ENCODE results near the gene HOMER1.

HOMER1 gene, protein sequence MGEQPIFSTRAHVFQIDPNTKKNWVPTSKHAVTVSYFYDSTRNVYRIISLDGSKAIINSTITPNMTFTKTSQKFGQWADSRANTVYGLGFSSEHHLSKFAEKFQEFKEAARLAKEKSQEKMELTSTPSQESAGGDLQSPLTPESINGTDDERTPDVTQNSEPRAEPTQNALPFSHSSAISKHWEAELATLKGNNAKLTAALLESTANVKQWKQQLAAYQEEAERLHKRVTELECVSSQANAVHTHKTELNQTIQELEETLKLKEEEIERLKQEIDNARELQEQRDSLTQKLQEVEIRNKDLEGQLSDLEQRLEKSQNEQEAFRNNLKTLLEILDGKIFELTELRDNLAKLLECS

DNA sequence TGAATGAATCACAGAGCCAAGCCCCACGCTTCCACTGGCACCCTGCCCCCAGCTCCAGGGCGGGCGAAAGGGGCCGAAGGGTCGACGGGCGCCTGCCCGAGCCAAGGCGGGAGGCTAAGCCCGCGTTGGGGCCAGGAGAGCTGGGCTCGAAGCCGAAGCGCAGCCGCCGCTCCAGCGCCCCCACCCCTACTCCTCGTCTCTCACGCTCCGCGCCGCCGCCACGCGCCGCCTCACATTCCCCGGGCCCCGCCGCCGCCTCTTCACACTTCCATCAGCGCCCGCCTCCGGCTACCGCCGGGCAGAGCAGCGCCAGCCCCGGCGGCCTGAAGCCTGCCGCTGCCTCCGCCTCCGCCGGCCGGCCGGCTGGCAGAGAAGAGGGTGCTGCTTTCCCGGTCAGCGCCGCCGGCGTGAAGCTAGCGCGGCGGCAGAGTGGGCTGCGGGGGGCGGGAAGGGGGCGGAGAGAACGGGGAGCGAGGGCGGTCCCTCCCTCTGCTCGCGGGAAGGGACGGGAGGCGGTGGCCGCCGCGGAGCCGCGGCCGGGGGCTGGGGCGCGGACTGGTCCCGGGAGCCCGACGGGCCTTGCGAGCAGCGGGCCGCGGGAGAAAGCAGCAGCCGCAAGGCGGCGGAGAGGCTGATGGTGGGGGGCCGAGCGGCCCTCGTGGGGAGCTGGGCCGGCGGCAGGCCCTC, at the start of gene HOMER1:
TSS of gene HOMER1 (minus strand) at position 431 of the 687 bp plus-strand sequence. CDS start 1,360 bp downstream, outside the sequence.
- DNase-seq = peak; percentile 61 to 65

DNA sequence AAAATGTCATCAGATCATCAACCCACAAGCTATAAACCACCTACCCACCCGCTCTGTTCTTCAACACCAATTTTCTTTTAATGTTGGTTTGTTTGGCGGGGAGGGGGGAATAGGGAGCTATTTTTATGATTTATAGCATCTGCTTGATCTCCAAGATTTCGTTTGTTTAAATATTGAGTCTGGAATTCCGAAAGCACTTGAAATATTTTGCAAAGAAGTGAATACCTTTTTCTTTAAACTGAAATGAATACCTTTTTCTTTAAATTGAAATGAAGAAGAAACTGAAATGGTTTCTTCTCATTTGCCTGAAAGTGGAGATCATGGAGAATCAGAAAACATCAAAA, 49.3 kb upstream of the HOMER1 start:
- no peak for DNase-seq

DNA sequence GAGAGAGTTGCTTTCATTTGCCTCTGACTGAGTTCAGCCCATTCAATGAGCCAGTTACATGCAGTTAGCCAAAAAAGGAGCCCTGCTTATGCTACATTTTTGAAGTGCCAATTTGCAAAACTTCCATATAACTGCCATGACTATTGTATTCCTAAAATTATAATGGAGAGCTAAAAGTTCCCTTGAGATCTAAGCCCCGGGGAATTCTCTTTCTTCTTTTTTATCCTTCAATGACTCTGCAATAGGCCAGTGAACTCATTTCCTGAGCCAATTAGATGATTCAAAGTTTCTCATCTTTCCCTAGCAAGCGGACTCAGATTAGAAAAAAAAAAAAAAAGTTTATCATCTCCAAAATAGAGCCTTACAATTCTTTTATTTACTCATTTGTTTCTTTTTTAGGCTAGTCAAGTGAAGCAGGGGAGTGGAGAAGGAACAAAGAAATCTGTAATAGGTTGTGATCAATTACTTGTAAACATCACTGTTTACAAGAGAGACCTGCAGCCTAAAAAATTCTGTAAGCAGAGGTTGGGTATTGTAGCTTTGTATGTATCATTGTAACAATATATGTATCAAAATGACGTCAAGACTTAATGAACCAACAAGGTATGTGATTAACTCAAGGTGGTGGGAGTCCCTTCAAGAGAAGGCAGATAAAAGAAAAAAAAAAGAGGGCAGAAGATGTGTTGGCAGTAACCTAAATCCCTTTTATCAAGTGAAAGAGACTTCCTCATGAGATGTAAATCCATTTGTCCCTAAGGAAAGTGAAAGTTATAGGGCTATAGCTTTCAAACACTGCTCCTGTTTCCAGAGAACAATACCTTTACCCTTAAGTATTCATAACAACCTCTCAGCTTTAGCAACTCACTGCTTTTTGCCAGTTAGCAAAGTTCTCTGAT, 48.7 kb upstream of the HOMER1 start:
- no peak for DNase-seq

DNA sequence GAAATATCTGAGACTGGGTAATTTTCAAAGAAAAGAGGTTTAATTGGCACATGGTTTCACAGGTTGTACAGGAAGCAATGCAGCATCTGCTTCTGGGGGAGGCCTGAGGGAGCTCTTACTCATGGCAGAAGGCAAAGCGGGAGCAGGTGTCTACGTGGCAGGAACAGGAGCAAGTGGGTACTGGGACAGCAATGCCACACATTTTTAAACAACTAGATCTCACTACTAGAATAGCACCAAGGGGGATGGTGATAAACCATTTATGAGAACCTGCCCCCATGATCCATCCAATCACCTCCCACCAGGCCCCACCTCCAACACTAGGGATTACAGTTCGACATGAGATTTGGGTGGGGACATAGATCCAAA, 47.6 kb upstream of the HOMER1 start:
- no peak for DNase-seq

DNA sequence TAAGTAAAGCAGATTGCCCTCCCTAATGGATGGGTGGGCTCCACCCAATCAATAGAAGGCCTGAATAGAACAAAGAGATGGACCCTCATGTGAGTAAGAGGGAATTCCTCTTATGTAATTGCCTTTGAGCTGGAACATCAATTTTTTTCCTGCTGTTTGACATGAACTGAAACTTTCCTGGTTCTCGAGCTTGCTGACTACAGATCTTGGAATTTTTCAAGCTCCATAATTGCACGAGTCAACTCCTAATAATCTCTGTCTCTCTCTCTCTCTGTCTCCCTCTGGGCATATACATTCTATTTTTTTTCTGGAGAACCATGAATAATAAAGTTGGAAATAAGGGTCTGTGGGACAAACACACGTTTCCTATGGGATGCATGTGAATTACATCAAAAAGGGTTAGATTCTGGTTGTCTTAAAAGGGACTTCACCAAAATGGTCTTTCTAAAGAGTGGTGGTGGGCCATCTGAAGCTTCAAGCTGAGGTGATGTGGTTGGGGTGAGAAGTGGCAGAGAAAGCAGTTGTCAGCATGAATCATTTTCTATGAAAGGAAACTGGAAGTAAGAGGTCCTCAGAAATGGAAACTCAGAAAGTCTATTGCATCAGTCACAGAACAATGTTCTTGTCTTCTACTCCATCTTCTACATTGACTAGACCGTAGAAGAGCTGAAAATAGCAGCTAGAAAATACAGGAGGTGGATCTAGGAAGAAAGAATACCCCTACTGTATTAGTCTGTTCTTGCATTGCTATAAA, 47.0 kb upstream of the HOMER1 start:
- DNase-seq = no peak

DNA sequence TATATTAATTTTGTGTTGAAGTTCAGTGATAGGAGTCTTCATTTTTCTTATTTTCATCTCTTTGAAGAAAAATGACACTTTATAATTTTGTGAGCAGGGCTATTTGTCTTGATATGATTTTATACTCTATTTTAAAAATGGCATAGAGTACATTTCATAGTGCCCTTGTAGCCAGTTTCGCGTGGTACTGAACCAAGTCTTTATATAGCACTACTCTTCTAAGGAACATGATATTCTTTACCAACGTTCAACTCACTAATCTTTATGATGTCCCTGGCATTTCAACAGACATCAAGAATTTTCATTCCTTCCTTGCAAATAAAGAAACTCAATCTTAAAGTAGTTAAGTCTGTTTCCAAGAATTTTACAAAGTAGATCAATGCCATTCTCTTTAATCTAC, 41.5 kb upstream of the HOMER1 start:
- no peak for DNase-seq

DNA sequence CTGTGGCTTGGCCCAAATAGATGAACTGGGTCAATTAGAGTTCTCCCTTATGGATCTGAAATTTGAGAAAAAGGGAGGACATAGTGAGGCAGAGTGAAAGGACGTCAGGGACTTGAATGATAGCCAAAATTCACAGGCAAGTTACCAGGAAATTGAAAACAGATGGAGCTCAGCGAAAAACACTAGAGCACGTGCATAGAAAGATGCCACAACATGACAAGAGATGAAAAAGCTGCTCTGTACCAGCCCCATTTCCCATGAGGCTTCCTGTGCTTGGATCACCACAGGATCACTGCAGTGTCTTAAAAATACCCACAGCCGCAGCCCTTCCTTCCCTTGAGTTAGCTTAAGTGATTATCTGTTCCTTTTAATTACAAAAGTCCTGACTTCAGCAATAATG, 39.0 kb upstream of the HOMER1 start:
- DNase-seq = peak in 1 of 2 experiments; percentile 18

DNA sequence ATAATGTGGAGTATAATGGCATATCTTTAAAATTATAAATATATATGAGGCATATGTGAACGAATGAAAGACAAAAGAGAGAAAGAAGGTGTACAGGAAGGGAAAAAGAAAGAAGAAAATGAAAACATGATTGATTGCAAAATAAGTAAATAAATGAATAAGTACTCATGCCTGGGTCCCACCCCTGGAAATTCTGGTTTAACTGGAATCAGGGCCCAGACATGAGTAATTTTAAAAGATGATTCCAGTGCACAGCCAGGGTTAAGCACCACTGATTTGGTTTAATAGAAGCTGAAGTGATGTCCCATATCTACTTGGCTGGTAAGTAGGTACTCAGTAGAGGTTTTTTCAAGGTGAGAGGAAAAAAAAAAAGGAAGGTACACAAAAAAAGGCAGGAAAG, 34.0 kb upstream of the HOMER1 start:
- no peak for DNase-seq

DNA sequence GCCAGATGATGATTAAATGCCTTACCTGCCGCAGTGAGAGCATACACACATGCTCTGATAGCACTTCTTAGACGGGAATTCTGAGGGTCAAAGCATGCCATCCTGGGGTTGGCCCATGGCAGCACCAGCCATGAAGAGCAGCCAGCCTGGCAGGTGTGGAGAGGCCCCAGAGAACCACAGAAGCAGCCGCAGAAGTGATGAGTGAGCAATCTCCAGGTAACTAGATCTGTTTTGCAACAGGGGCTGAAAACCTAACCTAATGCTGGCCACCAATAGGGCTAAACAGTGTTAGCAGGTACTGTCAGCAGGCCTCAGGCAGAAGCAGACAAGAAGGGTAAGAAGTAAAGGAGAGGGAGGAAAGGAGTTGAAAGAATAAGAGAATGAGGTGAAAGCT, 33.5 kb upstream of the HOMER1 start:
- no peak for DNase-seq

DNA sequence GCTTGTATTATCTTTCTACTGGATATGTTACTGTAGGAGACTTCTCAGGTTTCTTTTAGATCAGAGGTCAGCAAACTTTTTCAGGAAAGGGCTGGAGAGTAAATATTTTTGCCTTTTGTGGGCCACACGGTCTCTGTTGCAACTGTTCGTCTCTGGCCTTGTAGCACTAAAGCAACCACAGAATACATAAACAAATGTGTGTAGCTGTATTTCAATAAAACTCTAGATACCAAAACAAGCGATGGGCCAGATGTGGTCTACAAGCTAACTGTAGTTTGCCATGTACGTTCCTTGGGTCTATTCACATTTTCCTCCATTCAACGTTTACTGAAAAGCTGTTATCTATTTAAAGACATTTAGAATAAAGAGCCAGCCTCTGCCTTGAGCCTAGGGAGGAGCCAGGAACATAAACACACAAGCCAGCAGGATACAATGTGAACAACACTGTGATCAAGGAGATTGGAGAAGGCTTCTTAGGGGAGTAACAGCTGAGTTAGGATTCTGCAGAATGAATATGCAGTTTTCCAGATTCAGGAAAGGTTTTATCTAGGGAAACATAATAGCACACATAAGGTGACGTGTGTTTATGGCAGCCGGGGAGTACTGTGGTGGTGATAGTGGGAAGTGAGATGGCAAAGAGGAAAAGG, 33.0 kb upstream of the HOMER1 start:
- no peak for DNase-seq

DNA sequence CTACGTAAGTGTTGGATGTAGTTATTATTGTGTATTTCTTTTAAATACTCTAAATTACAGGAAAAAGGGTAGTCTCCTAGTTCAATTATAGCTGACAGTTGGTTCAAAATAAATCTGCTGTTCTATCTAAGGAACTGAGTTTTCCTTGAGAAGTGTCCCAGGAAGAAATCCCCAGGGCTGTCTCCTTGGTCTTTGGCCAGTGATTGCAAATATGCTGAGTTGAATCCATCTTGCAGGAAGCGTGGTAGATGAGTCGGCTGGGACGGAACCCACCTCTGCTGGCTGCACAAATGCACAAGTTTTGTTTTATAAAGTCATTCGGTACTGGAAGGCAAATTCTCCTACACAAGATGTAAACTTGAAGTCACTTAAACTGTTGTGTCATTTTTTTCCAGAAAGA, 30.2 kb upstream of the HOMER1 start:
- no peak for DNase-seq

DNA sequence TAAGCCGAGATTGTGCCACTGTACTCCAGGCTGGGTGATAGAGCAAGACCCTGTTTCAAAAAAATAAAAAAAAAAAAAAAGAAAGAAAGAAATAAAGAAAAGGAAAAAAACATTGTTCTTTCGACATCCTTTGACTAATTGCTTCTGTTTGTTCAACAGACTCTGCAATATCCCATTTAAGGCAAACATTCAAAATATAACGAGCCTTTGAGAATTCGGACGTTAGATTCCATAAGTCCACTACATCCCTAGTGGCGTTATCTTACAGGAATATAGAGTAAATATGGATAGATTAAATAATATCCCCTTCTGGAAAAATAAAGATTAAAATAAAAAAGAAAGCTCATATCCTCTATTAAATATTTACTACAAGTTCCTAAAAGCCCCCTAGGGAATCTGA, 27.0 kb upstream of the HOMER1 start:
- DNase-seq = no peak

DNA sequence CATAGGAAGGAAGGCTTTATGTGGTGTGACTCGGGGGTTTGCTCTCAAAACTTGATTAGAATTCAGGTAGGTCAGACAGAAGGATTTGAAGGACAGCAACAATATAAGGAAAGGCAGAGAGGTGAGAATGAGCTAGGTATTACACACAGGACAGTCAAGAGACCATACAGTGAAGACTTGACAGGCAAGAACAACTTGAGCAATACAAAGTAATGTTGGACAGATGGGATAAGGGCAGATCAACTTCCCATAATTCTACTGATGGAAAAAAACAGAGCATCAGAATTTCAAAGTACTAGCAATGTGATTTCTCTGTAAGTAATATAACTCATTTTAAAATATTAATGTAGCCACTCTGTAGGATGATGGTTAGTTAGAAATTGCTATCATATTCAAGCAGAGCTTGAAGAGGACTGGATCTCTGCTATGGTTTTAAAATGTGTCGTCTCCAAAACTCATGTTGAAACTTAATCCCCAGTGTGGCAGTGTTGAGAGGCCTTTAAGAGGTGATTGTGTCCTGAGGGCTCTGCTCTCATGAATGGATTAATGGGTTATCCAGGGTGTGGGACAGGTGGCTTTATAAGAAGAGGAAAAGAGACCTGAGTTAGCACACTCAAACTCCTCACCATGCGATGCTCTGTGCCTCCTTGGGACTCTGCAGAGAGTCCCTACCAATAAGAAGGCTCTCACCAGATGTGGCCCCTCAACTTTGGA, 22.4 kb upstream of the HOMER1 start:
- peak; percentile 92 to 94 for DNase-seq

DNA sequence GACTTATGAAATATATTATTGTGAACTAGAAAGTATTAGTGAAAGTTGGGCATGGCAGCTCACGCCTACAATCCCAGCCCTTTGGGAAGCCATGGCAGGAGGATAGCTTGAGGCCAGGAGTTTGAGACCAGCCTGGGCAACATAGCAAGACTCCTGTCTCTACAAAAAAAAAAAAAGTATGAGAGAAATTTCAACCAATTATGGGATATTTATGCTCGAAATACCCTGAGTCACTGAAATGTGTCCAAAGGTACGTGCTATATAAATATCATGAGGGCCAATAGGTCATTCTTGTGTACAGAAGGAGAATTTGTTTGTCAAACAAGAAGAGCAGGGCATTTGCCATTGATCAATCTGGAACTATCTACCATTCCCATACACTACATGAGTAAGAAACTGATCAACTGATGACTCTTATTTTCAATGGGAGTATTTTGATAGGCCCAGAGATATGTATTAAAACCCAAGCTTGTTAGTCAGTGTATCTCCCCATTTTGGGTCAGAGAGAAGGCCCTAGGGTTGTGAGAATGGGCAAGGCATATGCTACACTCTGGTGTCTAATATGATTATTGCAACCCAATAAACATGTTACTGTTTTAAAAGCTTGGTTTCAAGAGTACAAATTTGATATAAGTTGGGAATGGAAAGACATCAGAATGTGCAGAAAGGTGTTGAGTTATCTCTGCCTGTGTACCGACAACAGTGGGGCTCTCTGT, 21.7 kb upstream of the HOMER1 start:
- DNase-seq = no peak

DNA sequence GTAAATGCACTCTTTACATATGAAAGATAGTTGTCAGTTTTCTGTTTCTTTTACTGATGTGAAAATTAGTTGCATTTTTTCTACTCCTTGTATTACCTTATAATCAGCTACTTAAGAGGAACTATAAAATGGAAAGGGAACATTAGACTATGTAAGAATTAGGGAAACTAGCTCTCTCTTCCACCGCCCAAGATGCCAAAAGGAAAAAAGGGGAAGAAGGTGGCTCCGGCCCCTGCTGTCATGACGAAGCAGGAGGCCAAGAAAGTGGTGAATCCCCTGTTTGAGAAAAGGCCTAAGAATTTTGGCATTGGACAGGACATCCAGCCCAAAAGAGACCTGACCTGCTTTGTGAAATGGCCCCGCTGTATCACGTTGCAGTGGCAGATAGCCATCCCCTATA, 15.2 kb upstream of the HOMER1 start:
- no peak for DNase-seq

DNA sequence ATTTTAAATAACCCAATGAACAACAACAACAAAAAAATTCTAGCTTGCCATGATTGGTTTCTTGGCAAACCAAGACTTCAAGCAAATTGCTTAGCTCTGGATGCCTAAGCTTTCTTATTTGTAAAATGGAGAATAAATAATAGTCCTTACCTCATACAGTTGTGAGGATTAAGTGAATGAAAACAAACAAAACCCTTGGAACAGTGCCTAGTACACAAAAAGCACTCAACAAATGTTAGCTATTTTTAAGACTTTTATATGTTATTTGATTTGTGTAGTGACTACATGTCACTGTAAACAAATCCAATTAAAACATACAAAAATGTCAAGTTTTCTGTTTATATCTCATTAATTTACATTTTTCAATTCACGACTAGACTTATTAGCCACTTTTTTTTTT, 13.5 kb upstream of the HOMER1 start:
- DNase-seq = no peak

DNA sequence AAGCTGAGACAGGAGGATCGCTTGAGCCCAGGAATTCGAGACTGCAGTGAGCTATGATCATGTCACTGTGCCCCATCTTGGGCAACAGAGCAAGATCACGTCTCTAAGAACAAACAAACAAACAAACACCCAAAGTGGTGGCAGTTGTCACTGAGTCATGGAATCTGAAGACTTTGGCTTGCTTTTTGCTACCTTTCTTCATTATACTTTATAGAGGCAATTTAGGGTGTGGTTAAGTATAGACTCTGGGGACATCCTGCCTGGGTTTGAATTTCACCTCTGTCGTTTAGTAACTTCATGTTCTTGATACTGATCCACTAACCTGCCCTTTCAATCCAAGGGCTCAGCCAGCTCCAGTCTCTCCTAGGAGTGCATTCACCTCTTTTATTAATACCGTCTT, 13.0 kb upstream of the HOMER1 start:
- DNase-seq = no peak

DNA sequence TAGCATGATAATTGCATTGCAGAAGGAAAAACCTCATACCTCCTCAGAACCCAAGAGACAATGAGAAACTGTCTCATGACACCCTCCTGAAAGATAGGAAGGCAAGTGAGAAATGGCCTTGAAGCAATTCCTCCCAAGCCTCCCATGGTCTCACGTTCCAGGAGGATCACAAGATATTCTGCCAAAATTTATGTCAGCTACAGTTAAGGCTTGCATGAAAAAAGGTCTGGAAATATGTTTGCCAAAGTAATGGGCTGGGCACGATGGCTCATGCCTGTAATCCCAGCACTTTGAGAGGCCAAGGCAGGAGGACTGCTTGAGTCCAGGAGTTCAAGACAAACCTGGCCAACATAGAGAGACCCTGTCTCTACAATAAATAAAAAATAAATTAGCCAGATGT, 12.6 kb upstream of the HOMER1 start:
- DNase-seq = no peak

DNA sequence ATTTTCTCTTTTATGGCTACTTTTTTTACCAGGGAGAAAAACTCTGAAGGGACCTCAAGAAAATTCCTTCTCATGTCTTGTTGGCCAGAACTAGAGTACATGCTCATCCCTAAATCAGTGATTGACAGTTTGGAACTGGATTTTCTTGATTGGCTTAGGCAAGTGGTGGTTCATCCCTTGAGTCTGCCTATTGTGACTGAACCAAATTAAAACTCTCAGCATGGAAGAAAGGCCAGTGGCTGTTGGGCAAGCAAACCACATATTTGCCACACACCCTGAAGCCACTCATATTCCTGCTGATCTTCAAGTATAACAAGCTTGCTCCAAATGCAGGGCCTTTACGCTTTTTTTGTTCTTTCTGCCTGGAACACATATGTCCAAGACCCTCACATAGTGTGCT, 7.2 kb upstream of the HOMER1 start:
- no peak for DNase-seq

DNA sequence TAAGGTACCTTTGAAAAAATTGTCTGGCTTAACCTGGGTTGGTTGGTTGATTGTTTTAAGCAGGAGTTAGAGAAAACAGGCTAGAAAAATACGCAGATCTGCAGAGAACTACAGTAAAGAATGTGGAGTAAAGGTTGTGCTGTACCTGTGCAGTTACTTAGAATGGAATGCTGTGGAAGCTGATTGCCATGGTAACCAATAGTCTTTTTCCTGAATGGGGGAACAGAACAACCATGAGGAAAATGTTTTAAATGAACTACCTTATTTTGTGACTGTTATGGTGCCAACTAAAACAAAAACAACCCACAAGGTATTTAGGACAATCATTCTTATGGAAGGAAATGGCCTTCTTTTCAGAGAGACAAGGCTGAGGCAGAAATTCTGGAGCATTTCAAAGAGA, 4.8 kb upstream of the HOMER1 start:
- DNase-seq = no peak

DNA sequence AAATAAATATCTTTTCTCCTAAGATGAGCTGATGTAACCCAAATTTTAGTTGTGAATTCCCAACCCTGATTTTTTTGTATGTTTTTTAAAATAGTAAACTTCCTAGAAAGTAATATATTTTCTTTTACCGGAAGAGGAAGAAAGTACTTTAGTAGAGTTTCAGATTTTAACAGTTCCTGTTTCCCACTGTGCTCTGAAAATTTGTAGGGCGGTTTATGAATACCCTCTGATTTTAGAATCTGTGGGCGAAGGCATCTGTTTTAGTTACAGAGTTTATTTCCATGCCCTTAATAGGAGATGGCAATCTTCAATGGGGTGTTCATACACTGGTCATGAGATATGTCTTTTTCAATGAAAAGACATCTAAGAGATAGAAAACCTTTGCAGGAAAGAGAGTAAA, 3.7 kb upstream of the HOMER1 start:
- DNase-seq = no peak

All from NCI-H524 (cell line).